GM19372 (cell line): ENCODE data around the gene INPP4B.
"Not testable (repeated sequence)": the region's sequence is repeated elsewhere in the genome, so short reads cannot be mapped to it uniquely, and the experiment has no call there.

Experiments used
- ATAC-seq: cut with Tn5 transposase; IDR thresholded peaks from one replicate; pipeline ENCODE4 v1.9.1; 2021; ENCODE audit warnings: mild to moderate bottlenecking, low read depth, moderate library complexity; ENCODE audit not compliant: unreplicated experiment

The INPP4B gene

DNA sequence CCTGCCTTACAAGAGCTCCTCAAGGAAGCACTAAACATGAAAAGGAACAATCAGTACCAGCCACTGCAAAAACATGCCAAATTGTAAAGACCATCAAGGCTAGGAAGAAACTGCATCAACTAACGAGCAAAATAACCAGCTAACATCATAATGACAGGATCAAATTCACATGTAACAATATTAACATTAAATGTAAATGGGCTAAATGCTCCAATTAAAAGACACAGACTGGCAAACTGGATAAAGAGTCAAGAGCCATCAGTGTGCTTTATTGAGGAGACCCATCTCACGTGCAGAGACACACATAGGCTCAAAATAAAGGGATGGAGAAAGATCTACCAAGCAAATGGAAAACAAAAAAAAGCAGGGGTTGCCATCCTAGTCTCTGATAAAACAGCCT, 777.8 kb downstream of the INPP4B start:
- ATAC-seq = not testable (repeated sequence)

DNA sequence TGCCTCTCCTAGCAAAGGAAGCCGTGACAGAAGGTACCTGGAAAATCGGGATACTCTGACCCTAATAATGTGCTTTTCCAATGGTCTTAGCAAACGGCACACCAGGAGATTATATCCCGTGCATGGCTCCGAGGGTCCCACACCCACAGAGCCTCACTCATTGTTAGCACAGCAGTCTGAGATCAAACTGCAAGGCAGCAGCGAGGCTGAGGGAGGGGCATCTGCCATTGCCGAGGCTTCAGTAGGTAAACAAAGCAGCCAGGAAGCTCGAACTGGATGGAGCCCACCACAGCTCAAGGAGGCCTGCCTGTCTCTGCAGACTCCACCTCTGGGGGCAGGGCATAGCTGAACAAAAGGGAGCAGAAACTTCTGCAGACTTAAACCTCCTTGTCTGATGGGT, 779.5 kb downstream of the INPP4B start:
- not testable (repeated sequence) for ATAC-seq

DNA sequence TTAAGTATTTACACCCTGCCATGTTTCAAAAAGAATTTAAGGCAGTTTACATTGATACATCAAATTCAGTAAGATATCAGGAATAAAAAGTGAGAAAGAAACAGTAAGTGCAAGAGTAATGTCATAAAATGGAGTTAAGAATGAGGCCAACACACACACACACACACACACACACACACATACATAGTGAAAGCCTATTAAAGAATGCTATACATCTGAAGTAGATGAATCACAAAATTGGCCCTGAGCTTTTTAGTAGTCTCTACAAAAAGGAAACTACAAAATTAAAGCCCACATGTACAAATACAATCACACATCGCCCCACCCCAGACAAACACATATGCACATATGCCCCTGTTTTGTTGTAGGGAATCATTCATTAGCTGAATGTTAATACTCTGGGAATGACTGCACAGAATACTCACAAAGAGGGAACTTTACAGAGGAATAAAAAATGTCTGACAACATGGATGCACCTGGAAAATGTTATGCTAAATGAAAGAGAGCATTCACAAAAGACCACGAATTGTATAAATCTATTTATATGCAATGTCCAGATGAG, 780.9 kb downstream of the INPP4B start:
- ATAC-seq = no peak

DNA sequence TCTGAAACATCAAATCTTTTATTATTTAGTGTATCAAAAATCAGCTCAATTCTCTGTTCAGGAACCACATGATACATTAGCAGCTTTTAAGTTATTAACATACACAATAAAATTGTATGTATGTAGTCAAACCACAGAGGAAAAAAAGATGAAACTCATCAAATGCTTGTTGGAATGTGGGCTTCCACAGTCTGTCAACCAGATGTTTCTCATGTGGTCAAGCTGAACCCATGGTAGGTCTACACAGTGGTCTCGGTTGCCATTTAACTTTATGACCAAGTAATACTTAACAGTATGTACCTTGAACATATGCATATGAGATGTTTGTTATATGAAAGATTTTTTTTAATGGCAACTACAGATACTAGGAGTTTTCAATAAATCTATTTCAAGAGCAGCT, 781.9 kb downstream of the INPP4B start:
- no peak for ATAC-seq

DNA sequence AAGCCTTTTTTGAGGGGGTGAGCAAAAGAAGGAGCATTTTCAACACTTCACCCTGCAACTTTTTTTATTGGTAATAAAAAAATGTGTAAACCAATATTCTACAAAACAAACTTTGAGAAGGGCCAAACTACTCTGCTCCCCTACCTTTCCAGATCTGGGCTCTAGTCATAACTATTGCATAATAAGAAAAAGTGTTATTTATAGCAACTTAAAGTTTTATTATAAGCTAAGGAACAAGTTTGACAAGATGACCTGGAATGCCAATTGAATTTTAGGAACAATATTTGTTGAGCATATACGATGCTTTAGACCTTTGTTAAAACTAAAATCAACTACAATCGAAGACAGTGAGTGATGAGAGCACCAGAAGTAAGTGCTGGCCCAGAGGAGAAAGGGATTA, 800.1 kb downstream of the INPP4B start:
- ATAC-seq = no peak

DNA sequence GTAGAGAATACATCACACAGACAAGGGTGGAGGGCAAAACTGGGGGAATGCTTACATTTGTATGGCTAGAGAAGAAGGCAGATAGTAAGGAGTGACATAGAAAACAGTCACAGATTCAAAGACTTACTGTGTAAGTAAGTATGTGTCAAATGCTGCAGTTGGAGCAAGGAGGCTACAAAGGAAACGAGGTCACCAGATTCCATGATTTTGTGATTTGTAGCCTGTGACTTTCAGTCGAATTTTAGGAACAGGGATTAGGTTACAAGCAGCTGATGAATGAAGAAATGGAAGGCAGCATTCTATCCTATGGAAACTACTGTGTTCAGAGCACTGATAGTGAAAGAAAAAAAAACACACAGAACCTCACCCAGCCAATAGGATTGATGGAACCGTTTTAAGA, 801.8 kb downstream of the INPP4B start:
- no peak for ATAC-seq

DNA sequence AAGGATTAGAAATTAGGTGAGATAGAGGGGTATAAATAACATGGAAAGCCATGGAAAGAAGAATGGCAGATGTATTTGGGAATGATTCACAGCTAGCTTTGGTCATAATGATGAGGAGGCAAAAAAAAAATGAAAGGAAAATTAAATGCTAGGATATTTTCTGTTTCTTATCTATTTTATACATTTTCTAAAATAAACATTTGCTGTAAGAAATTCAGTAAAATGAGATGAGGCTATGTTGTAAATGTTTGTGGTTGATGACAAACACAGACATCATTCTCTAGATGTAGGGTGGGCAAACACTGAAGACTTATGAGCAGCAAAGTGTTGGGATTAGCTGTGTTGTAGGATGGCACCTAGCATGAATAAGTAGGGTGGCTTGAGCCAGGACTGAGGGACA, 802.6 kb downstream of the INPP4B start:
- no peak for ATAC-seq

DNA sequence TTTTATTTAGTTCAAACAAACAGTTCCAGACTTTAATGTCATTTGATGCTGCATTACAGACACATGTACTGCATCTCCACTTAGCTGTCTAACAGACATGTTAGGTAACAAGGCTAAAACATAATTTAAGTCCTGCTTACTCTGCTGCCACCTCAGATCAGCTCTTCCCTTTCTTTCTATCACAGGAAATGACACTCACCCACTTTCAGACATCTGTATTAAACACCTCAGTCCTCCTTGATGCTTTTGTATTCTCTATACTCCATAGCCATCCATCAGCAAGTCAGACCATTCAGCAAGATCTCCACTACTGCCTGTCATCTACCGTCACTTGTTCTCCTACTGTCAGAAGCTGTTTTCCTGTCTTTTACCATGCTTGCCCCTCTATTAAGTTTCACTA, 804.3 kb downstream of the INPP4B start:
- no peak for ATAC-seq

DNA sequence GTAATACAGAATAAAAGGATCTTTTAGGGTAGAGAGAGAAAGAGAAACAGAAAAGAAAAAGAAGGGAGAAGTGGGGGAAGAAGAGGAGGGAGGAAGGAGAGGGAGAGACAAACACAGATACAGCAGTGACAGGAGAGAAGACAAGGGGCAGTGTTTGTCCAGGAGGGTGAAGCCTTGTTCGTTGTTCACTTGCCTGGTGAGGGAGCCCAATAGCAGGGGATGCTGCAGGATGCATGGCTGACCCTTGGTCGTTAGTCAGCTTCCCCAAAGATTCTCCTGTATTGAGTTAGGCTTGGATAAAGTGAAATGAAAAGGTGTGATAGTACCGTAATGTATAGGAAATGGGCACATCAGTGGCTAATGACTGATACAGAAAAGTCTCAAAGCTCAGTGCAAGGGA, 806.1 kb downstream of the INPP4B start:
- no peak for ATAC-seq

DNA sequence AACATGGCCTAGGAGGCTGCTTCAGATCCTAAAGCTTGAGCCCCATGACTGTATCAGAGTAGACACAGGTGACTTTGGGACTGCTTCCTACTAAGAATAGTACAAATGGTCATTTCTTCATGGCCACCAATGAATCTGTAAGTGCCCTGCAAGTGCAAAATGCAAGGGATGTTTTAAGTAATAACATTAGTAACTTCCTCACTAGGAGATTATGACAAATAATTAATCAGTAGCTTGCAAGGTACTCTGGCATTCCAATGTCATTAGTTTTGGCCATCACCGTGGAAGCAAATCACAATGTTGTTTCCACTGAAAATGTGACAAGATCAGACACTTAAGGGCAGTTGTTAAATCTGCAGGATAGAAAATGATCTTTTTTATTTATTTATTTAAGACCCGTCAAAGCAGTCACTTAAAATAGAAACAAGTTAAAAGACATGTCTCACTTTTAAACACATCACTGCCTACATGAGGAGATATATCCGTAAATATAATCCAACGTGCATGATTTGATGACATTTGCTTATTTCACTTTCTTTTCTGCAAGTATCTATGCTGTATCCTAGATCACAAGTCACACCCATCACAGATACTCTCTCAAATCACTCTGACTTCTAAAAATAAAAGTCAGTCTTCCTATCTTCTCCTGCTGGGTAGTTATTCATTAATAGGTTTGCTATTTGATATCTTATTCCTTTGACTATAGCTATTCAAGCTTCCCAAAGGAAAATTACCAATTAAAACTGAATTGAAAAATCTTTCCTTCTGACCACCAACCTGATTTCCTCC, 809.1 kb downstream of the INPP4B start:
- ATAC-seq = no peak

DNA sequence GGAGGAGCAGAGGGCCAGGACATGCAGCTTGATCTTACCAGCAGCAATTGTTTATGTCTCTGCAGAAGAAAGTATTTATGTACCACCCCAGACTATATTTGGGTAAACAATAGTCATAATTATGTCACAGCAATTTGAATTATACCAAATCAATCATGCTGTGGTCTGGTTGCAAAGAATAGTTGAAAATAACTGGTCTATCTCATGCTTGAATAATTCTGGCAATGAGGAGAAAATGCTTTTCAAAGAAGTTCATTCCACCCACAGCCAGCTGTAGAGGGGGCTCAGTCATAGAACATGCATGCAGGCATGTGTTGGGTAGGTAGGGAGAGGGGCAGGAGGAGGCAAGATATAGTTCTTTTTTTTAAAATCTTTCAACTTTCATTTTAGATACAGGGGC, 810.5 kb downstream of the INPP4B start:
- ATAC-seq = no peak

DNA sequence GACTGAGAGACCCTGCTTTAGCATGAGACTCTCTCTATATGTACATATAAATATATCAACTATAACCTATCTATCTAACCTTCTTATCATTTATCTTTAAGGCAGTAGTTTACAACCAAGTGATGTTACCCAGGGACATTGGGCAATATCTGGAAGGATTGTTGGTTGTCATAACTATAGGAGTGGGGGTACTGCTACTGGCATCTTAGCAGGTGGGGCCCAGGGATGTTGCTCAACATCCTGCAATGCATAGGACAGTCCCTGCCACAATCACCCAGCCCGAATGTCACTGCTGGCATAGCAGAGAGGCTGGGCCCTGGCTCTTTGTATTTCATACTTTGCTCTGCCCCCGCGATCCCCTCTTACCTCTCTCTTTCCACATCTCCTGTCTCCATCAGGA, 812.0 kb downstream of the INPP4B start:
- ATAC-seq = no peak

DNA sequence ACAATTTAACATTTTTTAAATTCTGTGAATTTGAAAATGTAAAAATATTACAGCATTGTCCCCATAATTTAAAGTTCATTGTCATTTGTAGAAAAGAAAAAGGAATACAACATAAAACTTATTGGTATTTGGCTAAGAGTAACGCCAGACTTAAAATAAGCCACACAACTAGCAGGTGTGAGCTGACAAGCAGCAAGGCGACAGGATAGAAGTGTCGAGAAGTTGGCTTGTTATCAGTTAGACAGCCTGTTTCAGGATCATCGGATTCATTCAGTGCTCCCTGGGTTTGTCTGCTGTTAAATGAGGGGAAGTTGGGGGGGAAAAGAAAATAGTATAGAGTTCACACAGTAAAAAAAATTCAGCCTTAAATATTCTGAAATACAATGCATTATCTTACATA, 816.1 kb downstream of the INPP4B start:
- ATAC-seq = no peak

DNA sequence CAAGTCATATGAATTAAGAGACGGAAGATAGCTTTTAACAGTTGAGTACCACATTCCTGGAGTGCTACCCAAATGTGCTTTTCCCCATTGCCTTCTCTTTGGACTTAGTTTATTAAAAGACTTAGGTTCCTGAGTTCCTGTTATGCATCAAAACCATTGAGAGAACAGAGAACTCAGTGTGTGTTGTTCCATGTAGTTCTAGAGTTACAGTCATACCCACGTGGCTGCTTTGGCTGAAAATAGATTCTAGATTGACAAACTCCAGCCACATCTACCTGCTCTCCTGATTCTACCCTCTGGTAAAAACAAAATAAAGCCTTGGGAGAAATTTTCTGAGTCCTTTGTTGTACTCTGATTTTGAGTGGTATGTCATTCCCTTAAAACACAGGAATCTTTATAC, 824.3 kb downstream of the INPP4B start:
- ATAC-seq = no peak

DNA sequence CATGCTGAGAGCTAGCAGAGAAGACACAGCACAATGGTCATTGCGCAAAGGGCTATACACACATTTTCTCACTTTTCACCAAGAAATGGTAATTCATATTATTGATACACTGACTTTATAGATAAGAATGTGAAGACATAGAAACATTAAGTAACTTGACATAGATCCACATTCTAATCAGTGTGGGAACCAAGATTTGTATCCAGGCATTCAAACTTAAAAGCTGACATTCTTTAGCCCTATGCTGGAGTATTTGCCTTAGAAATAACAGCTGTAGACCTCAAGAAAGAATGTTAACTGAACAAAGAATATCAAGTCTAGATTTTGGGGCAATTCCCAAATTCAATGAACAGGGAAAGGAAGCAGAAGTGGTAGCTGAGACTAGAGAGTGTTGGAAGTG, 824.9 kb downstream of the INPP4B start:
- ATAC-seq = no peak

DNA sequence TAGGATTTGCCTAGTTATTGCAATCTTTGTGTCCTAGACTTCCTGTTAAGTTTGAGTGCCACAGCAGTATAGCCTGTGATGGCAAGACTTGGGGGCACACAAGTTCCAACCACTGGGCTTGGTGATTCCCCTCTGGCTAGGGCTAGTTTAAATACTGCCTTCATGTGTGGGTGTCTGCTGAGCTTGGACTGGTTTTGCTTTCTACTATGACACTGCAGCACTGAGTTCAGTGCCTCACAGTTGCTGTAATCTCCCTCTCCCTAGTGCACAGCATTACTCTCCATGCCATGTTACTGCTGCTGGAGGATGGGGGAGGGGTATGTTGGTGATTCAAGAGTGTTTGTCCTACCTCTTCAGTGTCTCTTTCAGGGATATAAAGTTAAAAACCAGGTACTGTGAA, 830.1 kb downstream of the INPP4B start:
- ATAC-seq = no peak

DNA sequence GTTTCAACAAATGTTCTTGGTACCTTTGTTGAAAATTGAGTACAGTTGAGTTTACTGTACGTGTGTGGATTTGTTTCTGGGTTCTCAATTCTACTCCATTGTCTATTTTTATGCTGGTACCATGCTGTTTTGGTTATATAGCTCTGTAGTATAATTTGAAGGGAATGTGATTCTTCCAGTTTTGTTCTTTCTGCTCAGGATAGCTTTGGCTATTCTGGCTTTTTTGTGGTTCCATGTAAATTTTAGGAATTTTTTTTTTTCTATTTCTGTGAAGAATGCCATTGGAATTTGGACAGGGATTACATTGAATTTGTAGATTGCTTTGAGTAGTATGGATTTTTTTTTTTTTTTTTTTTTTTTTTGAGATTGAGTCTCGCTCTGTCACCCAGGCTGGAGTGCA, 836.4 kb downstream of the INPP4B start:
- no peak for ATAC-seq

DNA sequence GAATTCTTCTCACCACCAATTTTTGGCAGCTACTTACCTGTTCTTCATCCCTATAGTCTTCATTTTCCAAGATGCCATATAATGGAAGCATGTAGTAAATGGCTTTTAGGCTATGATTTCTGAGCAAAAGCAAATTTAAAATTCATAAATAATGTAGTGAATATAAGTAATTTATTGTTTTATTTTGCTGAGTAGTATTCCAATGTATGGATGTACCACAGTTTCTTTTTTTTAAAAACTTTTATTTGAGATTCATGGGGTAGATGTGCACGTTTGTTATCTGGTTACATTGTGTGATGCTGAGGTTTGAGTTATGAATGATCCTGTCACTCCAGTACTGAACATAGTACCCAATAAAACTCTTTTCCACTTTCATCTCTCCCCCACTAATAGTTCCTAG, 840.6 kb downstream of the INPP4B start:
- no peak for ATAC-seq

DNA sequence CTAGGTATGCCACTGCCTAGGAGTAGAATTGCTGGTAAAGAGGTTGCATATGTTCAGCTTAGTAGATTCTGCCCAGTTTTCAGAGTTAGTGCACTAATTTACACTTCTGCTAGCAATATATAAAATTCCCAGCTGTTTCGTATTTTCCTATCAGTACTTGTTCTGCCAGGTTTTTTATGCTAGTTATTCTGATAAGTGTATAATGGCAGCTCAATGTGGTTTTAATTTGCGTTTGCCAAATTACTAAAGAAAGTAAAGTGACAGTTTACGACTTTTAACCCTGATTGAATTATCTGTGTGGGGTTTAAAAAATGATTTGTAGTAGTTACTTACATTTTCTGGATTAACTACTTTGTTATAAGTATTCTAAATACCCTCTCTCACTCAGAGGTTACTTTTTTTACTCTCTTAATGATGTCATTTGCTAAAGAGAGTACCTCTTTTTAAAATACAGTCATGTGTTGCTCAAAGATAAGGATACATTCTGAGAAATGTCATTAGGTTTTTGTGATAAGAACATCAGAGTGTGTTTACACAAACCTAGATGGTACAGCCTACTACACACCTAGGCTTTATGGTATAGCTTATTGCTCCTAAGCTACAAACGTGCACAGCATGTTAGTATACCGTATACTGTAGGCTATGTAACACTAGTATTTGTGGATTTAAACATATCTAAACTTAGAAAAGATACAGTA, 846.5 kb downstream of the INPP4B start:
- ATAC-seq = no peak

DNA sequence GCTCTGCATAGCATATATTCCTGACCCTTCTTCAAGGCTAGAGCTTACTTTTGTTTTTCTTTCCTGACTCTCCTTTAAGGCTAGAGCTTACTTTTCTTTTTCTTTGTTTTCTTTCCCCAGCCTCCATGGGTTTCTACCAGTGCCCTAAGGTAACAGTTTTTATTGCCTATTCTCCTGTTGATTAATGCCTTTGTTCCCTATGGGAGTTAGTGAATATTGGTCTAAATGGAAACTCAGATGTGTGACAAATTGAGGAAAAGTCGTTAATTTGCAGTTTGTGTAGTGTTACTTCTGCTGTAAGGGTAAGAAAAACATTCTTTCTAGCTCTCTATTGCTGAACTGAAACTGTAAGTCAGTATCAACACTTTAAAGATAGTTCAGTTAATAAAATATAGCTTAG, 851.0 kb downstream of the INPP4B start:
- no peak for ATAC-seq

DNA sequence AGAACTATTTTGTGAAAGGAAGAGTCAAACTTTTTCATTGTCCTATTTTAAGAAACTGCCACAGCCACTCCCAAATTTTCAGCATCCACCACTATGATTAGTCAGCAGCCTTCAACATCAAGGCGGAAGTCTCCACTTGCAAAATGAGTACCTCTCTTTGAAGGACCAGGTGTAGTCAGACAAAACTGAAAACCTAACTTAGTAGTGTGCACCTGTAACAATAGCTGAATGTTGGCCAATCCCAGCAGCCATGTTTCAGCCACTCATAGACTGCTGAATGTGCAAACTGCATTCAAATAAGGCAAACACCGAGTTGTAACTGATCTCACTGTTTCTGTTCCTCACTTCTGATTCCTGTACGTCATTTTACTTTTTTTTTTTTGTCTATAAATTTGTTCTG, 868.7 kb downstream of the INPP4B start:
- ATAC-seq = no peak
